Measurements from ENCODE around the gene TTLL13.

DNA sequence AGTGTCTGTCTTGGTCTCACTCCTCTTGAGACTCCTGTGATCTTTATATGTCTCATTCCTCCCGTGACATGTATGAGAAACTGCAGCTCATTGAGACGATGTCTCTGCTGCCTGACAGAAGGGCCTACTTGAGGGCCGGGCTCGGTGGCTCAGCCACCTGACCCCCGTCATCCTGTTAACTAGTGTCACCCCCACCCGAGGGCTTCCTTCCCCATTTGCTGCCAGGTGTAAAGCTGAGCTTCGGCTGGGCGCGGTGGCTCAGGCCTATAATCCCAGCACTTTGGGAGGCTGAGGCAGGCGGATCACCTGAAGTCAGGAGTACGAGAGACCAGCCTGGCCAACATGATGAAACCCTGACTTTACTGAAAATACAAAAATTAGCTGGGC lies 35.5 kb upstream of the TTLL13 start:
- TF ChIP-seq POLR2AphosphoS5 (IDR thresholded peaks at IDR 0.05; ENCODE audit: low read depth, low read length), result no peak
- no peak for TF ChIP-seq POLR2A (IDR thresholded peaks at IDR 0.05; ENCODE audit: low read depth, low read length)
- TF ChIP-seq SPI1 (IDR thresholded peaks at IDR 0.05; ENCODE audit: low read depth, low read length), result no peak

All from GM12891 (cell line).